ENCODE data around the gene TFAP2B.

TFAP2B gene

GRCh38 chr6:50816115-50816675 lies 2.5 kb upstream of the TFAP2B start:
- Histone ChIP-seq H3K9me3 (no peaks in the 10 kb centered on the region), H3K27ac (no peak overlapping the region), H3K27me3 (peaks cover 0 to 83% of the 10 kb centered on the region in 2 donors), H3K4me3 (peak overlapping the region; percentile 22 to 41), H3K36me3 (no peaks in the 10 kb centered on the region), H3K4me1 (peaks cover 0 to 24% (median 16%) of the 10 kb centered on the region in 4 donors)
- peak; percentile 68 to 70 for TF ChIP-seq CTCF (IDR thresholded peaks at IDR 0.05)
- intact Hi-C loops (cut with DNase I; ENCODE audit: low total_unique reads) = no loop called here
- DNase-seq = peak in 1 of 2 donors; percentile 54

GRCh38 chr6:50816947-50817645 lies 1.6 kb upstream of the TFAP2B start:
- H3K4me1 ChIP-seq = peaks cover 0 to 28% (median 19%) of the 10 kb centered on the region in 4 donors
- no peak overlapping the region for H3K27ac ChIP-seq
- no peak for TF ChIP-seq CTCF (IDR thresholded peaks at IDR 0.05)
- intact Hi-C loops (cut with DNase I; ENCODE audit: low total_unique reads) = no loop called here
- no peak overlapping the region for H3K4me3 ChIP-seq
- no peaks in the 10 kb centered on the region for H3K36me3 ChIP-seq
- no peaks in the 10 kb centered on the region for H3K9me3 ChIP-seq
- DNase-seq = no peak
- peaks cover 0 to 88% of the 10 kb centered on the region in 2 donors for H3K27me3 ChIP-seq

- peaks cover 0 to 28% (median 19%) of the 10 kb centered on the region in 4 donors for H3K4me1 ChIP-seq
- no peak overlapping the region for H3K4me3 ChIP-seq
- no peaks in the 10 kb centered on the region for H3K36me3 ChIP-seq
- peaks cover 0 to 92% of the 10 kb centered on the region in 2 donors for H3K27me3 ChIP-seq
- intact Hi-C loops (cut with DNase I; ENCODE audit: low total_unique reads) = no loop called here
- no peak overlapping the region for H3K27ac ChIP-seq
- no peak for DNase-seq
- no peak for TF ChIP-seq CTCF (IDR thresholded peaks at IDR 0.05)
- H3K9me3 ChIP-seq = no peaks in the 10 kb centered on the region
Measured at GRCh38 chr6:50817646-50817950, 1.1 kb upstream of the TFAP2B start.

GRCh38 chr6:50818020-50818419 lies 651 bp upstream of the TFAP2B start:
- no peaks in the 10 kb centered on the region for H3K9me3 ChIP-seq
- intact Hi-C loops (cut with DNase I; ENCODE audit: low total_unique reads) = no loop called here
- peaks cover 0 to 94% of the 10 kb centered on the region in 2 donors for H3K27me3 ChIP-seq
- no peaks in the 10 kb centered on the region for H3K36me3 ChIP-seq
- DNase-seq = no peak
- no peak overlapping the region for H3K27ac ChIP-seq
- H3K4me3 ChIP-seq = no peak overlapping the region
- no peak for TF ChIP-seq CTCF (IDR thresholded peaks at IDR 0.05)
- peaks cover 0 to 28% (median 19%) of the 10 kb centered on the region in 4 donors for H3K4me1 ChIP-seq

- TF ChIP-seq CTCF (IDR thresholded peaks at IDR 0.05) = no peak
- Histone ChIP-seq H3K36me3 (no peaks in the 10 kb centered on the region), H3K4me3 (peak overlapping the region in 1 of 2 donors; percentile 37), H3K27ac (no peak overlapping the region), H3K9me3 (no peaks in the 10 kb centered on the region), H3K27me3 (peaks cover 0 to 97% of the 10 kb centered on the region in 2 donors), H3K4me1 (peaks cover 0 to 28% (median 19%) of the 10 kb centered on the region in 4 donors)
- no peak for DNase-seq
- intact Hi-C loops (cut with DNase I; ENCODE audit: low total_unique reads) = no loop called here
Measured at GRCh38 chr6:50819466-50819903, 814 bp downstream of the TFAP2B start.
